ENCODE measurements around the gene ATP8A2. TPM values are rescaled to one million over a fixed set of nuclear protein-coding genes. Genes with fewer than 3 reads are reported as not detected.

ATP8A2 gene
- polyA plus RNA-seq, 6 donors from 2014 or later = 0.03 TPM; not detected in 5

- Mint-ChIP-seq H3K27me3 (no peaks in the 10 kb centered on the region), H3K4me3 (peak overlapping the region in 1 of 8 donors; percentile 9), H3K36me3 (no peaks in the 10 kb centered on the region), H3K27ac (peak overlapping the region; percentile 29 to 91 (median 74)), H3K9me3 (no peaks in the 10 kb centered on the region), H3K4me1 (peaks cover 15 to 74% (median 24%) of the 10 kb centered on the region in 3 donors)
- ATAC-seq (ENCODE audit: low read depth in 2 of 2) (no peak), DNase-seq (no peak)
Measured at GRCh38 chr13:25848812-25849745, 477.3 kb downstream of the ATP8A2 start.

GRCh38 chr13:25857830-25858229 is 486.1 kb downstream of the ATP8A2 start:
- DNase-seq = no peak
- no peak overlapping the region for H3K27ac Mint-ChIP-seq
- H3K9me3 Mint-ChIP-seq = peaks cover 0 to 2% (median 0%) of the 10 kb centered on the region in 7 donors
- peaks cover 16 to 20% (median 19%) of the 10 kb centered on the region in 3 donors for H3K27me3 Mint-ChIP-seq
- no peaks in the 10 kb centered on the region for H3K4me1 Mint-ChIP-seq
- H3K36me3 Mint-ChIP-seq = no peaks in the 10 kb centered on the region
- no peak for ATAC-seq (ENCODE audit: low read depth in 2 of 2)
- H3K4me3 Mint-ChIP-seq = no peak overlapping the region

GRCh38 chr13:25859528-25859927 is 487.8 kb downstream of the ATP8A2 start:
- H3K27ac Mint-ChIP-seq = no peak overlapping the region
- ATAC-seq (ENCODE audit: low read depth in 2 of 2) (no peak), DNase-seq (no peak)
- no peaks in the 10 kb centered on the region for H3K36me3 Mint-ChIP-seq
- peaks cover 16 to 20% (median 19%) of the 10 kb centered on the region in 3 donors for H3K27me3 Mint-ChIP-seq
- peaks cover 0 to 5% (median 0%) of the 10 kb centered on the region in 7 donors for H3K9me3 Mint-ChIP-seq
- no peaks in the 10 kb centered on the region for H3K4me1 Mint-ChIP-seq
- H3K4me3 Mint-ChIP-seq = no peak overlapping the region

- Mint-ChIP-seq H3K9me3 (peaks cover 0 to 5% (median 0%) of the 10 kb centered on the region in 7 donors), H3K27me3 (peaks cover 16 to 23% (median 19%) of the 10 kb centered on the region in 3 donors), H3K4me3 (no peak overlapping the region), H3K27ac (no peak overlapping the region), H3K36me3 (no peaks in the 10 kb centered on the region), H3K4me1 (no peaks in the 10 kb centered on the region)
- no peak for ATAC-seq (ENCODE audit: low read depth in 2 of 2)
- DNase-seq = no peak
Measured at GRCh38 chr13:25860265-25860664, 488.5 kb downstream of the ATP8A2 start.

- DNase-seq (no peak), ATAC-seq (ENCODE audit: low read depth in 2 of 2) (no peak)
- Mint-ChIP-seq H3K4me3 (no peak overlapping the region), H3K27ac (no peak overlapping the region), H3K9me3 (peaks cover 0 to 5% (median 0%) of the 10 kb centered on the region in 7 donors), H3K27me3 (peaks cover 16 to 26% (median 19%) of the 10 kb centered on the region in 3 donors), H3K36me3 (no peaks in the 10 kb centered on the region), H3K4me1 (no peaks in the 10 kb centered on the region)
Measured at GRCh38 chr13:25860862-25861261, 489.1 kb downstream of the ATP8A2 start.

- no peak overlapping the region for H3K4me3 Mint-ChIP-seq
- H3K9me3 Mint-ChIP-seq = peaks cover 0 to 5% (median 0%) of the 10 kb centered on the region in 7 donors
- DNase-seq = no peak
- peaks cover 11 to 28% (median 25%) of the 10 kb centered on the region in 3 donors for H3K27me3 Mint-ChIP-seq
- H3K27ac Mint-ChIP-seq = peak overlapping the region in 1 of 6 donors; percentile 42
- H3K4me1 Mint-ChIP-seq = no peaks in the 10 kb centered on the region
- no peaks in the 10 kb centered on the region for H3K36me3 Mint-ChIP-seq
- ATAC-seq (ENCODE audit: low read depth in 2 of 2) = no peak
Measured at GRCh38 chr13:25862156-25862555, 490.4 kb downstream of the ATP8A2 start.

- H3K27me3 Mint-ChIP-seq = peaks cover 7 to 22% (median 21%) of the 10 kb centered on the region in 3 donors
- DNase-seq (no peak), ATAC-seq (ENCODE audit: low read depth in 2 of 2) (no peak)
- H3K9me3 Mint-ChIP-seq = peaks cover 0 to 5% (median 0%) of the 10 kb centered on the region in 7 donors
- H3K4me3 Mint-ChIP-seq = peak overlapping the region in 1 of 8 donors; percentile 23
- no peaks in the 10 kb centered on the region for H3K4me1 Mint-ChIP-seq
- no peak overlapping the region for H3K27ac Mint-ChIP-seq
- no peaks in the 10 kb centered on the region for H3K36me3 Mint-ChIP-seq
Measured at GRCh38 chr13:25864116-25864515, 492.3 kb downstream of the ATP8A2 start.

GRCh38 chr13:25864936-25865335 is 493.2 kb downstream of the ATP8A2 start:
- peaks cover 0 to 5% (median 0%) of the 10 kb centered on the region in 7 donors for H3K9me3 Mint-ChIP-seq
- ATAC-seq (ENCODE audit: low read depth in 2 of 2) = no peak
- peak overlapping the region in 1 of 6 donors; percentile 7 for H3K27ac Mint-ChIP-seq

GRCh38 chr13:25865391-25865790 is 493.6 kb downstream of the ATP8A2 start:
- H3K27me3 Mint-ChIP-seq = peaks cover 14 to 22% (median 22%) of the 10 kb centered on the region in 3 donors
- no peaks in the 10 kb centered on the region for H3K4me1 Mint-ChIP-seq
- no peaks in the 10 kb centered on the region for H3K36me3 Mint-ChIP-seq
- no peak overlapping the region for H3K4me3 Mint-ChIP-seq
- ATAC-seq (ENCODE audit: low read depth in 2 of 2) = no peak
- H3K9me3 Mint-ChIP-seq = peaks cover 0 to 5% (median 0%) of the 10 kb centered on the region in 7 donors
- peak overlapping the region in 1 of 6 donors; percentile 7 for H3K27ac Mint-ChIP-seq
- no peak for DNase-seq

More at GRCh38 chr13:25864936-25865335, 493.2 kb downstream of the ATP8A2 start:
- Mint-ChIP-seq H3K27me3 (peaks cover 14 to 22% (median 21%) of the 10 kb centered on the region in 3 donors), H3K36me3 (no peaks in the 10 kb centered on the region), H3K4me3 (no peak overlapping the region), H3K4me1 (no peaks in the 10 kb centered on the region)
- DNase-seq = no peak

GRCh38 chr13:25867038-25867437 is 495.3 kb downstream of the ATP8A2 start:
- DNase-seq (no peak), ATAC-seq (ENCODE audit: low read depth in 2 of 2) (no peak)
- H3K4me1 Mint-ChIP-seq = no peaks in the 10 kb centered on the region
- no peak overlapping the region for H3K27ac Mint-ChIP-seq
- H3K4me3 Mint-ChIP-seq = no peak overlapping the region
- no peaks in the 10 kb centered on the region for H3K36me3 Mint-ChIP-seq
- peaks cover 0 to 3% (median 0%) of the 10 kb centered on the region in 7 donors for H3K9me3 Mint-ChIP-seq
- peaks cover 6 to 19% (median 17%) of the 10 kb centered on the region in 3 donors for H3K27me3 Mint-ChIP-seq

GRCh38 chr13:25868490-25868889 is 496.7 kb downstream of the ATP8A2 start:
- H3K36me3 Mint-ChIP-seq = no peaks in the 10 kb centered on the region
- H3K4me1 Mint-ChIP-seq = no peaks in the 10 kb centered on the region
- DNase-seq (no peak), ATAC-seq (ENCODE audit: low read depth in 2 of 2) (no peak)
- no peak overlapping the region for H3K27ac Mint-ChIP-seq
- no peak overlapping the region for H3K4me3 Mint-ChIP-seq
- H3K27me3 Mint-ChIP-seq = peaks cover 6 to 17% (median 11%) of the 10 kb centered on the region in 3 donors
- peaks cover 0 to 3% (median 0%) of the 10 kb centered on the region in 7 donors for H3K9me3 Mint-ChIP-seq

- H3K27ac Mint-ChIP-seq = no peak overlapping the region
- H3K4me3 Mint-ChIP-seq = no peak overlapping the region
- peaks cover 0 to 3% (median 0%) of the 10 kb centered on the region in 3 donors for H3K4me1 Mint-ChIP-seq
Measured at GRCh38 chr13:25869941-25870340, 498.2 kb downstream of the ATP8A2 start.

GRCh38 chr13:25871389-25872125 is 499.8 kb downstream of the ATP8A2 start:
- peaks cover 0 to 6% of the 10 kb centered on the region in 2 donors for H3K36me3 Mint-ChIP-seq
- ATAC-seq (ENCODE audit: low read depth in 2 of 2) = no peak
- no peak for DNase-seq
- H3K4me3 Mint-ChIP-seq = no peak overlapping the region
- peaks cover 5 to 14% (median 5%) of the 10 kb centered on the region in 3 donors for H3K27me3 Mint-ChIP-seq
- peaks cover 0 to 3% (median 0%) of the 10 kb centered on the region in 3 donors for H3K4me1 Mint-ChIP-seq
- peaks cover 0 to 6% (median 0%) of the 10 kb centered on the region in 7 donors for H3K9me3 Mint-ChIP-seq
- H3K27ac Mint-ChIP-seq = peak overlapping the region in 2 of 6 donors; percentile 26 to 88

More at GRCh38 chr13:25869941-25870340, 498.2 kb downstream of the ATP8A2 start:
- Mint-ChIP-seq H3K27me3 (peaks cover 11 to 17% (median 14%) of the 10 kb centered on the region in 3 donors), H3K9me3 (peaks cover 0 to 6% (median 2%) of the 10 kb centered on the region in 7 donors), H3K36me3 (peaks cover 0 to 6% of the 10 kb centered on the region in 2 donors)
- no peak for ATAC-seq (ENCODE audit: low read depth in 2 of 2)
- DNase-seq = no peak

Data from naive B cell (primary cell).